H1 (cell line): ENCODE measurements around the gene PDIA3. TPM values are rescaled to one million over a fixed set of nuclear protein-coding genes. Genes with fewer than 3 reads are reported as not detected.

Source experiments
- CTCF ChIA-PET: fragments of 300-600 bp; sonication (Branson Sonifier 250); formaldehyde crosslinking; loops from one replicate; lab custom pipeline; 2021; ENCODE audit not compliant: partially characterized antibody; lab: Charles Lee
- POLR2A ChIA-PET: fragments of 300-600 bp; sonication (Branson Sonifier 250); formaldehyde crosslinking; loops from one replicate; lab custom pipeline; 2021; ENCODE audit warnings: inconsistent platforms; ENCODE audit not compliant: partially characterized antibody; lab: Charles Lee
- DNase-seq, 2 experiments: peaks; one replicate each; pipeline versions ENCODE4 v3.0.0 to v3.0.0-alpha.2; 2010 to 2022; ENCODE audit warnings: low spot score in 2 of 2, low read depth in 1 of 2, mixed read lengths in 1 of 2
- FAIRE-seq: peaks from 2 replicates; lab custom pipeline; 2011; peaks lifted over from hg19 to GRCh38; lab: Jason Lieb, UNC
- H2AFZ ChIP-seq: 2 replicates; pipeline ENCODE4 v1.8.1; 2012; ENCODE audit warnings: low read length, inconsistent platforms
- H2AK5ac ChIP-seq: 2 replicates; pipeline ENCODE4 v1.6.1; 2013; ENCODE audit warnings: low read depth, low read length
- H2BK120ac ChIP-seq: replicated peaks from 2 replicates; pipeline ENCODE3; 2013; ENCODE audit warnings: low read depth, low read length, inconsistent platforms
- H2BK12ac ChIP-seq: 2 replicates; pipeline ENCODE4 v1.6.1; 2013; ENCODE audit warnings: low read depth, low read length
- H2BK15ac ChIP-seq: 2 replicates; pipeline ENCODE4 v1.6.1; 2013; ENCODE audit warnings: low read length
- H2BK20ac ChIP-seq: 2 replicates; pipeline ENCODE4 v1.6.1; 2013; ENCODE audit warnings: low read length
- H2BK5ac ChIP-seq: 2 replicates; pipeline ENCODE4 v1.6.1; 2013; ENCODE audit warnings: low read depth, low read length
- H3K14ac ChIP-seq: 2 replicates; pipeline ENCODE4 v1.6.1; 2013; ENCODE audit warnings: inconsistent platforms; ENCODE audit not compliant: insufficient read length
- H3K18ac ChIP-seq: 2 replicates; pipeline ENCODE4 v1.6.1; 2013; ENCODE audit warnings: low read length; ENCODE audit errors: extremely low read depth
- H3K23ac ChIP-seq: 2 replicates; pipeline ENCODE4 v1.6.1; 2013; ENCODE audit warnings: inconsistent platforms; ENCODE audit not compliant: insufficient read length
- H3K23me2 ChIP-seq: 2 replicates; pipeline ENCODE4 v1.6.1; 2013; ENCODE audit warnings: low read depth, low read length
- H3K27ac ChIP-seq: 2 replicates; pipeline ENCODE4 v1.6.1; 2011; ENCODE audit warnings: low read depth, low read length, inconsistent platforms
- H3K27me3 ChIP-seq, 4 experiments: replicated peaks in 1 of 4; 1 replicate in 1 of 4; 2 replicates in 3 of 4; pipeline versions ENCODE4 v1.6.1 to v1.8.1; 2011 to 2013; ENCODE audit warnings: low read length in 3 of 4, mild to moderate bottlenecking in 3 of 4, inconsistent platforms in 2 of 4, mixed read lengths in 2 of 4, moderate library complexity in 1 of 4; ENCODE audit not compliant: control insufficient read depth in 3 of 4, insufficient read depth in 3 of 4; ENCODE audit errors: extremely low read depth in 1 of 4
- H3K36me3 ChIP-seq, 4 experiments: 2 replicates each; pipeline versions ENCODE4 v1.6.1 to v1.8.1; 2011 to 2013; ENCODE audit warnings: mild to moderate bottlenecking in 4 of 4, low read length in 3 of 4, moderate library complexity in 2 of 4, control low read depth in 1 of 4, inconsistent platforms in 1 of 4; ENCODE audit not compliant: insufficient read depth in 4 of 4, control insufficient read depth in 2 of 4
- H3K4ac ChIP-seq: replicated peaks from 2 replicates; pipeline ENCODE3; 2013; ENCODE audit warnings: low read length, low read depth, mixed read lengths, inconsistent platforms; ENCODE audit not compliant: insufficient read length
- H3K4me1 ChIP-seq, 4 experiments: replicated peaks in 1 of 4; 1 replicate in 1 of 4; 2 replicates in 3 of 4; pipeline versions ENCODE4 v1.6.1 to v1.8.1; 2011 to 2013; ENCODE audit warnings: low read length in 3 of 4, inconsistent platforms in 2 of 4, mixed read lengths in 1 of 4; ENCODE audit not compliant: insufficient read depth in 4 of 4, control insufficient read depth in 3 of 4
- H3K4me2 ChIP-seq, 2 experiments: 2 replicates each; pipeline versions ENCODE4 v1.6.1 to v1.8.1; 2011 to 2013; ENCODE audit warnings: low read depth in 2 of 2, low read length in 2 of 2, control low read depth in 1 of 2, inconsistent platforms in 1 of 2, mild to moderate bottlenecking in 1 of 2; ENCODE audit not compliant: insufficient read depth in 1 of 2
- H3K4me3 ChIP-seq, 4 experiments: fragments of 200-600, 300-600 bp in 1 of 4; sonication (generic), shearing (Covaris generic), sonication (Bioruptor Twin) in 1 of 4; 2 replicates each; pipeline versions ENCODE4 v1.5.1 to v1.8.1; 2011 to 2016; ENCODE audit warnings: low read length in 4 of 4, low read depth in 3 of 4, control low read depth in 2 of 4, inconsistent platforms in 2 of 4, mild to moderate bottlenecking in 2 of 4, mixed read lengths in 1 of 4, moderate library complexity in 1 of 4; ENCODE audit not compliant: insufficient read depth in 2 of 4; ENCODE audit errors: extremely low read depth in 1 of 4
- H3K56ac ChIP-seq: replicated peaks from 2 replicates; pipeline ENCODE3; 2013; ENCODE audit warnings: low read depth, mild to moderate bottlenecking, mixed read lengths, low read length, inconsistent platforms; ENCODE audit not compliant: insufficient read length
- H3K79me1 ChIP-seq: 2 replicates; pipeline ENCODE4 v1.6.1; 2013; ENCODE audit warnings: low read depth, low read length, control low read depth
- H3K79me2 ChIP-seq, 2 experiments: 2 replicates each; pipeline versions ENCODE4 v1.6.1 to v1.8.1; 2012 to 2013; ENCODE audit warnings: low read length in 2 of 2, mild to moderate bottlenecking in 2 of 2, inconsistent platforms in 1 of 2; ENCODE audit not compliant: insufficient read depth in 2 of 2, control insufficient read depth in 1 of 2
- H3K9ac ChIP-seq, 4 experiments: replicated peaks in 1 of 4; 1 replicate in 1 of 4; 2 replicates in 3 of 4; pipeline versions ENCODE4 v1.6.1 to v1.8.1; 2011 to 2013; ENCODE audit warnings: low read depth in 3 of 4, low read length in 3 of 4, control low read depth in 2 of 4, mild to moderate bottlenecking in 2 of 4, moderate library complexity in 2 of 4, inconsistent platforms in 1 of 4; ENCODE audit errors: extremely low read depth in 1 of 4
- H3K9me3 ChIP-seq, 2 experiments: 2 replicates each; pipeline versions ENCODE4 v1.6.1 to v1.8.1; 2012 to 2013; ENCODE audit warnings: mild to moderate bottlenecking in 2 of 2, moderate library complexity in 2 of 2, control low read depth in 1 of 2, inconsistent platforms in 1 of 2, low read depth in 1 of 2, low read length in 1 of 2, mixed read lengths in 1 of 2; ENCODE audit not compliant: insufficient read depth in 2 of 2
- H4K20me1 ChIP-seq, 2 experiments: replicated peaks in 1 of 2; 2 replicates each; pipeline versions ENCODE3 to v1.8.1; 2011 to 2013; ENCODE audit warnings: inconsistent platforms in 2 of 2, low read length in 2 of 2, mild to moderate bottlenecking in 1 of 2; ENCODE audit not compliant: insufficient read depth in 2 of 2, control insufficient read depth in 1 of 2
- H4K5ac ChIP-seq: 2 replicates; pipeline ENCODE4 v1.6.1; 2013; ENCODE audit warnings: low read length, low read depth, mixed read lengths, inconsistent platforms; ENCODE audit not compliant: insufficient read length
- H4K8ac ChIP-seq: 2 replicates; pipeline ENCODE4 v1.8.0; 2013; ENCODE audit warnings: mild to moderate bottlenecking, moderate library complexity, low read length, inconsistent platforms; ENCODE audit not compliant: insufficient read depth; ENCODE audit errors: extremely low read depth
- H4K91ac ChIP-seq: replicated peaks from 2 replicates; pipeline ENCODE3; 2013; ENCODE audit warnings: low read length, mixed read lengths, inconsistent platforms; ENCODE audit not compliant: insufficient read length
- BRCA1 ChIP-seq: IDR thresholded peaks from 2 replicates; pipeline ENCODE4 v1.6.1; 2012; ENCODE audit warnings: low read depth, low read length, improper control_type of control experiment
- CBX8 ChIP-seq: fragments of 300-800, 300-1000 bp; sonication (generic); IDR thresholded peaks from 2 replicates; pipeline ENCODE4 v1.7.1; 2016; ENCODE audit warnings: low read depth, low read length, borderline replicate concordance
- CTBP2 ChIP-seq: IDR thresholded peaks from 2 replicates; pipeline ENCODE4 v1.7.0; 2011; ENCODE audit warnings: borderline replicate concordance, mild to moderate bottlenecking, moderate library complexity, mixed read lengths, low read length; ENCODE audit not compliant: insufficient read depth, insufficient read length
- CTCF ChIP-seq, 3 experiments: IDR thresholded peaks; 1 replicate in 2 of 3; 2 replicates in 1 of 3; pipeline versions ENCODE4 v1.5.1 to v1.6.1; 2011; ENCODE audit warnings: low read length in 3 of 3, mild to moderate bottlenecking in 3 of 3, inconsistent platforms in 2 of 3, low read depth in 1 of 3, moderate library complexity in 1 of 3; ENCODE audit not compliant: insufficient read depth in 1 of 3; ENCODE audit errors: control extremely low read depth in 1 of 3
- JUN ChIP-seq: IDR thresholded peaks from 2 replicates; pipeline ENCODE4 v1.6.1; 2011; ENCODE audit warnings: low read depth, mild to moderate bottlenecking, improper control_type of control experiment, low read length
- KDM4A ChIP-seq: IDR thresholded peaks from one replicate; pipeline ENCODE4 v1.7.1; 2012; ENCODE audit warnings: low read depth, mild to moderate bottlenecking, moderate library complexity, low read length, inconsistent platforms; ENCODE audit not compliant: severe bottlenecking
- KDM5A ChIP-seq: fragments of 200-600 bp; IDR thresholded peaks from 2 replicates; pipeline ENCODE4 v1.7.1; 2012; ENCODE audit warnings: mild to moderate bottlenecking, low read length, inconsistent platforms, mixed read lengths
- NANOG ChIP-seq: IDR thresholded peaks from 2 replicates; pipeline ENCODE4 v1.6.1; 2011; ENCODE audit warnings: low read length, low read depth, mild to moderate bottlenecking, inconsistent platforms; ENCODE audit not compliant: insufficient read depth, poor library complexity, severe bottlenecking
- PHF8 ChIP-seq: fragments of 200-600 bp; sonication (generic); conservative IDR thresholded peaks from 2 replicates; pipeline ENCODE4 v1.7.1; 2012; ENCODE audit warnings: low read depth, mild to moderate bottlenecking, inconsistent platforms, low read length, moderate library complexity
- TCF12 ChIP-seq: IDR thresholded peaks from 2 replicates; pipeline ENCODE4 v1.6.1; 2011; ENCODE audit warnings: low read depth, mild to moderate bottlenecking, low read length
- WGBS, 2 experiments: shearing (Covaris generic) in 1 of 2; methylation state at CpG; one replicate each; pipeline versions ENCODE4 v1.1.6 to v1.1.7; 2013 to 2015; ENCODE audit warnings: low lambda C conversion rate in 2 of 2, mixed read lengths in 2 of 2, inconsistent platforms in 1 of 2, low coverage in 1 of 2, missing lambda C conversion rate in 1 of 2; ENCODE audit not compliant: insufficient replicate concordance in 2 of 2, insufficient coverage in 1 of 2, insufficient read length in 1 of 2; ENCODE audit errors: extremely low coverage in 1 of 2, missing lambda C conversion rate in 1 of 2; 5-methylcytosine and 5-hydroxymethylcytosine counted together
- polyA plus RNA-seq, 7 experiments: library from polyadenylated mRNA; depleted of rRNA in 3 of 7; stranded (reverse) in 5 of 7; unstranded in 2 of 7; fragments of >200 nt in 5 of 7; fragments of 200-250 nt in 2 of 7; gene quantifications; 1 replicate in 5 of 7; 2 replicates in 1 of 7; 4 replicates in 1 of 7; pipeline versions ENCODE4 v1.2.1 to v1.2.3, GENCODE V29; 2011 to 2013; ENCODE audit warnings: missing spikeins in 2 of 7, mixed read lengths in 2 of 7
- total RNA-seq: library from RNA; stranded (reverse); fragmentation: NEBNext Ultra II Directional; extraction: Animal tissue kit (Norgen Biotek cat#: 25700); gene quantifications from 2 replicates; pipeline ENCODE4 v1.2.1, GENCODE V29; 2021

PDIA3 gene
- total and polyA plus RNA-seq, 2 of the 8 experiments (the other 6 are each of a cell fraction or from before 2014, with no cell fraction given): 90.4 to 655 TPM

GRCh38 chr15:43771816-43772215 is 25.6 kb downstream of the PDIA3 start:
- Histone ChIP-seq H3K4me3 (no peak overlapping the region), H4K8ac (no peak overlapping the region), H2BK12ac (no peak overlapping the region), H3K23me2 (peaks cover 12% of the 10 kb centered on the region), H3K27me3 (peaks cover 0 to 2% (median 0%) of the 10 kb centered on the region in 4 experiments; a peak in 2 of 7 replicates), H3K56ac (no peak overlapping the region), H4K20me1 (peaks cover 0 to 3% of the 10 kb centered on the region in 2 experiments), H3K79me1 (no peaks in the 10 kb centered on the region), H3K79me2 (no peaks in the 10 kb centered on the region), H3K14ac (no peak overlapping the region), H2AK5ac (no peak overlapping the region), H3K9ac (peak overlapping the region in 1 of 4 experiments; percentile 9; a peak in 1 of 7 replicates), H4K91ac (no peak overlapping the region), H3K4ac (no peak overlapping the region), H3K4me2 (no peak overlapping the region), H2BK120ac (no peak overlapping the region), H2AFZ (no peak overlapping the region), H3K9me3 (no peaks in the 10 kb centered on the region), H2BK15ac (no peak overlapping the region), H2BK20ac (no peak overlapping the region), H3K4me1 (peaks cover 0 to 12% (median 5%) of the 10 kb centered on the region in 4 experiments; a peak in 5 of 7 replicates), H3K18ac (no peak overlapping the region), H2BK5ac (no peak overlapping the region), H3K23ac (no peak overlapping the region), H4K5ac (no peak overlapping the region), H3K27ac (no peak overlapping the region), H3K36me3 (peaks cover 37 to 69% (median 53%) of the 10 kb centered on the region in 4 experiments)
- no peak for TF ChIP-seq BRCA1
- TF ChIP-seq NANOG: no peak
- TF ChIP-seq KDM4A: no peak
- no peak for TF ChIP-seq TCF12
- no peak for TF ChIP-seq KDM5A
- TF ChIP-seq JUN: no peak
- TF ChIP-seq PHF8: no peak
- no peak for TF ChIP-seq CTCF (IDR thresholded peaks at IDR 0.05; ENCODE audit: control extremely low read depth in 1 of 3, insufficient read depth in 1 of 3, low read depth in 1 of 3, low read length in 3 of 3)
- TF ChIP-seq CTBP2: no peak
- no peak for TF ChIP-seq CBX8
- ChIA-PET CTCF (interaction anchor here (0.8 to 3.1 kb wide), 7 partner anchors 10 to 258 kb away, joined by 3 to 24 read pairs (median 3); no protein-coding TSS in a partner anchor), POLR2A (interaction anchor here (0.6 to 1.6 kb wide), 4 partner anchors 11 to 24 kb away, joined by 3 to 4 read pairs (median 3); no protein-coding TSS in a partner anchor)
- no peak for FAIRE-seq
- no peak for DNase-seq
- WGBS, 2 experiments: 91% methylated on average over 2 of the region's 2 CpGs; no CpG with 5 or more reads in 1 of the 2 experiments
